ENCODE results near the gene MRGPRG. TPM values are rescaled to one million over a fixed set of nuclear protein-coding genes. Genes with fewer than 3 reads are reported as not detected.

MRGPRG gene
- total and polyA plus RNA-seq, 8 donors, result not detected

- no peaks in the 10 kb centered on the region for H3K9me3 ChIP-seq
- no peaks in the 10 kb centered on the region for H3K4me1 ChIP-seq
- intact Hi-C loops (cut with DNase I), result no loop called here
- H3K4me3 ChIP-seq, result no peak overlapping the region
- no peak for DNase-seq
- TF ChIP-seq, protein P1, sequence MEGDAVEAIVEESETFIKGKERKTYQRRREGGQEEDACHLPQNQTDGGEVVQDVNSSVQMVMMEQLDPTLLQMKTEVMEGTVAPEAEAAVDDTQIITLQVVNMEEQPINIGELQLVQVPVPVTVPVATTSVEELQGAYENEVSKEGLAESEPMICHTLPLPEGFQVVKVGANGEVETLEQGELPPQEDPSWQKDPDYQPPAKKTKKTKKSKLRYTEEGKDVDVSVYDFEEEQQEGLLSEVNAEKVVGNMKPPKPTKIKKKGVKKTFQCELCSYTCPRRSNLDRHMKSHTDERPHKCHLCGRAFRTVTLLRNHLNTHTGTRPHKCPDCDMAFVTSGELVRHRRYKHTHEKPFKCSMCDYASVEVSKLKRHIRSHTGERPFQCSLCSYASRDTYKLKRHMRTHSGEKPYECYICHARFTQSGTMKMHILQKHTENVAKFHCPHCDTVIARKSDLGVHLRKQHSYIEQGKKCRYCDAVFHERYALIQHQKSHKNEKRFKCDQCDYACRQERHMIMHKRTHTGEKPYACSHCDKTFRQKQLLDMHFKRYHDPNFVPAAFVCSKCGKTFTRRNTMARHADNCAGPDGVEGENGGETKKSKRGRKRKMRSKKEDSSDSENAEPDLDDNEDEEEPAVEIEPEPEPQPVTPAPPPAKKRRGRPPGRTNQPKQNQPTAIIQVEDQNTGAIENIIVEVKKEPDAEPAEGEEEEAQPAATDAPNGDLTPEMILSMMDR (IDR thresholded peaks at IDR 0.05), result no peak
- no peak overlapping the region for H3K27ac ChIP-seq
- no peaks in the 10 kb centered on the region for H3K36me3 ChIP-seq
- no peak for ATAC-seq
- H3K27me3 ChIP-seq, result no peaks in the 10 kb centered on the region
These were observed 25.3 kb upstream of the MRGPRG start for GRCh38 chr11:3243880-3244279.

DNA sequence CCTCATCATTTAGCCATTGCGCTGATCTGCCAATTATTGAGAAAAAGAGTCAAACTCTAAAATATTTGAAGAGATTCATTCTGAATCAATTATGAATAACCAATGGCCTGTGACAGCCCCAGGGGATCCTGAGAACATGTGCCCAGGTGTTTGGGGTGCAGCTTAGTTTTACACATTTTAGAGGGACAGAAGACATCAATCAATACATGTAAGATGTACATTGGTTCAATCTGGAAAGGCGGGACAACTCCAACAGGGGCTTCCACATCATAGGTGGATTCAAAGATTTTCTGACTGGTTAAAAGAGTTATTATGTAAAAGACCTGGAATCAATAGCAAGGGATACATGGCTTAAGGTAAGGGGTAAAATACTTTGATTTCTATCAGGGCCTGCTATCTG is 18.5 kb upstream of the MRGPRG start:
- no peaks in the 10 kb centered on the region for H3K9me3 ChIP-seq
- intact Hi-C loops (cut with DNase I), result no loop called here
- ATAC-seq (no peak), DNase-seq (no peak)
- no peak overlapping the region for H3K27ac ChIP-seq
- no peaks in the 10 kb centered on the region for H3K4me1 ChIP-seq
- TF ChIP-seq, protein P1 (IDR thresholded peaks at IDR 0.05), result no peak
- peaks cover 0 to 9% of the 10 kb centered on the region in 2 donors for H3K27me3 ChIP-seq
- H3K4me3 ChIP-seq, result no peak overlapping the region
- no peaks in the 10 kb centered on the region for H3K36me3 ChIP-seq

DNA sequence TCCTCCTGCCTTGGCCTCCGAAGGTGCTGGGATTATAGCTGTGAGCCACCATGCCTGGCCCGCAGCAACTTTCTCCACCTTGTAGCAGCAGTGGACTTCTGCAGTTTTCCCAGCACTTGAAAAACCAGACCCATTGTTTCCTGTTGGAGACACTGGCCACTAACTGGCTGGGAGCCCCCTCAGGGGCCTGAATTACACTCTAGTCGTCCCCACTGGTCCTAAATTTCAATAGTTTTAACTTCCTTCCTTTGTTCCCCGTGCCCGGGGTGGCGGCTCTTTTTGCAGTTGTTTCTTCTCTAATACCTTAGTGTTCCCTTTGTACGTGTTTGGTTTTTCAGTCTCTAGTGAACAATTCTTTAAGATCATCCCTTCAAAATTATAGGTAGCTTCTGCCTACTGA is 16.2 kb upstream of the MRGPRG start:
- TF ChIP-seq, protein P1 (IDR thresholded peaks at IDR 0.05), result no peak
- no peaks in the 10 kb centered on the region for H3K36me3 ChIP-seq
- peaks cover 0 to 30% of the 10 kb centered on the region in 2 donors for H3K27me3 ChIP-seq
- intact Hi-C loops (cut with DNase I), result no loop called here
- DNase-seq (no peak), ATAC-seq (no peak)
- no peaks in the 10 kb centered on the region for H3K9me3 ChIP-seq
- no peaks in the 10 kb centered on the region for H3K4me1 ChIP-seq
- no peak overlapping the region for H3K4me3 ChIP-seq
- no peak overlapping the region for H3K27ac ChIP-seq

DNA sequence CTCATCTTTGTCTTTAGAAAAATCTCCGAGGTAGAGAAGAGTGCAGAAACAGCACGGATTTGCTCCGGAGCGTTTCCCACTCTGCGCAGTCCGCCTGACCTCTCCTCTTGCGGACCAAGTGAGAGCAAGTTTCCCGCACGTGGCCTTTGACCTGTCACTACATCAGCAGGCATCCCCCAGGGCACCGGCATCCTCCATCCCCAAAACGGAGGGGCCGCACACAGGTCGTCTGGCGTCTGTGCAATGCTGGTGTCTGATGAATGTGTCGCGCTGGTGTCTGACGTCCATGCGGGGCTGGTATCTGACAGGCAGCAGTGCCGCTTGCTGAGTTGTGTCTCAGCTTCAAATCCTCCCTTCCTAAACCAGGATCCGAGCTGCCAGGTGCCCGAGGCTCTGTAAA is 14.3 kb upstream of the MRGPRG start:
- no peaks in the 10 kb centered on the region for H3K9me3 ChIP-seq
- H3K4me3 ChIP-seq, result no peak overlapping the region
- no peak overlapping the region for H3K27ac ChIP-seq
- TF ChIP-seq, protein P1 (IDR thresholded peaks at IDR 0.05), result no peak
- peaks cover 0 to 49% of the 10 kb centered on the region in 2 donors for H3K27me3 ChIP-seq
- no peaks in the 10 kb centered on the region for H3K4me1 ChIP-seq
- no peaks in the 10 kb centered on the region for H3K36me3 ChIP-seq
- intact Hi-C loops (cut with DNase I), result no loop called here
- DNase-seq (peak in 1 of 4 donors; percentile 77), ATAC-seq (no peak)

DNA sequence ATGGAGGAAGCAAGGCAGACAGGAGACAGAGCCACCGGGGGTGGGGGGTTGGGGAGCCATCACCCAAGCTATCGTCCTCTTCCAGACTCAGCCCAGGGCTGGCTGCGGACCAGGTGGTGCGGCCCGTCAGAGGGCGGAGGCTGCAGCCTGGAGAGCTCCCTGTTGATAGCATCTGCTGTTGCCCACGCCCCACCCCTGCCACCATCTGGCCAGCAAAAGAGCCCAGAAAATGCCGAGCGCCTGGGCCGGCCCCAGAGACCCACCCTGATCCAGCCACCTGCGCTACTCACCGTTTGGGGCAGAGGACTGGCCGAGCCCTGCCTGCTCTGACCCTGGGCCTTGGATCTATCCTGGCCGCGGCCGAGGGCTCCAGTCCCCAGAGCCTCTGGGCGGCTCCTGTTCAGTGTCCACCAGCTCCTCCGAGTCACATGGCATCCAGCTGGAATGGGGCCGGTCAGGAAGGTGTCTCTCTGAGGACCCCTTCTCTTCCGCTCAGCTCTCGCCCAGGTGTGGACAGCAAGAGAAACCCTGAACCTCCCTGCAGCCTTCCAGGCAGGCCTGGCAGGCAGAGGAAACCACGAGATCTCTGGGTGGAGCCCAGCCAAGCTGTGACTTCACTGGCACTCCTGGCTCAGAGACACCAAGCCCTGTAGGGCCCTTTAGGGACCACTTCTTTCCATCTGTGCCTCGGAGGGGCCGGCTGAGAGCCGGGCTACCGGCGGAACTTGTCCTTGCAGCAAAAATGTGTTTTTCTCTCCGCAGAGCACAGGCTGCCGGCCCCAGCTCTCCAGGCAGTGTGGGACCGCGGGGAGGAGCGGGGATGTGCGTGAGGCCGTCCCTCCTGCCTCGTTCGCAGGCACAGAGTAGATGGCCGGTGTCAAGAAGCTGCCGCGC is 13.5 kb upstream of the MRGPRG start, which contains the start of gene MRGPRE:
MRGPRE (minus strand) TSS at position 567 of the 894 bp plus-strand sequence. CDS start 3,618 bp downstream, outside the sequence.
- no peaks in the 10 kb centered on the region for H3K4me1 ChIP-seq
- H3K27me3 ChIP-seq, result peaks cover 0 to 58% of the 10 kb centered on the region in 2 donors
- intact Hi-C loops (cut with DNase I), result no loop called here
- TF ChIP-seq, protein P1 (IDR thresholded peaks at IDR 0.05), result no peak
- DNase-seq, result peak; percentile 17 to 79 (median 50)
- ATAC-seq, result peak; percentile 80
- no peaks in the 10 kb centered on the region for H3K9me3 ChIP-seq
- H3K36me3 ChIP-seq, result no peaks in the 10 kb centered on the region
- no peak within 1 kb of the TSS for H3K4me3 ChIP-seq
- H3K27ac ChIP-seq, result no peak within 1 kb of the TSS
